ENCODE data around the gene SKAP2.

DNA sequence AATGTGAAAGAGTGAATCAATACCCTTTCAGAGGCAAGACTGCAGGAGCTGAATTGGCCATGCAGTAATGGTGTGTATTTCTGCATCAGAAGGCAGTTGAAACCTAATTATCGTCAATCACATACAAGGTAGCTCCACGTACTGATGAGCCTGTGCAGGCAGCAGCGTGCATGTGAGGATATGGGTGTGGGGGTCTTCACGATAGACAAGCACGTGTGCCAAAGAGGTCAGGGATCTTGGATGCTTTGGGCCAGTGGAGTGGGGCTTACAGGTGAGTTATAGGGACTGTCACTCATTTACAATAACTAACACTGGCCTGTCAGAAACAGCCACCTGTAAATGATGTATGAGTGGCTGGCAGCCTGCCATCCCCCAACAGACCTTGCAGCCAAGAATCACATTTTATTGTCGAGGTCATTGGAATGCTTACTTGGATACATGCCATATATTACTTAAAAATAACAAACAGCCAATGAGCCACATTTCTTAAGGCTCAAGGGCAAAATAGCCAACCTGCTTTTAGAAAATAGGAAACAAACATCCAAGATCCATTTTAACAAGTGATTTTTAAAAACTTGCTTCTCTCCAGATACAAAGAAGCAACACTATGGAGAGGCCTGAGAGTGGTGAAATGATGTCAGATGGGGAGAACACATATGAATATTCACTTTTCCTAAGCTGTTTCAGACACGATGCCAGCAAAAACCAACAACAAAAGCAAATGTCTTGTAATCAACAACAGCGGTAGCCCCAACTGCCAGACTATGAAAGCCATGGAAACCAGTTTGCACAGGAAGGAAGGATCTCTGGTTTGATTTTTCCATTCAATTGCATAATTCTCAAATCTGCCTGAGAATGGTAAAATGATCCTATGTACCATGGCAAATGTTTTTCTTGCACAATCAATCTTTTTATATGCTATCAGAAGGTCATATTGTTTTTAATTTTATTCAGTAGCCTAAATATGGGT is 210.7 kb downstream of the SKAP2 start:
- TF ChIP-seq, protein P1, sequence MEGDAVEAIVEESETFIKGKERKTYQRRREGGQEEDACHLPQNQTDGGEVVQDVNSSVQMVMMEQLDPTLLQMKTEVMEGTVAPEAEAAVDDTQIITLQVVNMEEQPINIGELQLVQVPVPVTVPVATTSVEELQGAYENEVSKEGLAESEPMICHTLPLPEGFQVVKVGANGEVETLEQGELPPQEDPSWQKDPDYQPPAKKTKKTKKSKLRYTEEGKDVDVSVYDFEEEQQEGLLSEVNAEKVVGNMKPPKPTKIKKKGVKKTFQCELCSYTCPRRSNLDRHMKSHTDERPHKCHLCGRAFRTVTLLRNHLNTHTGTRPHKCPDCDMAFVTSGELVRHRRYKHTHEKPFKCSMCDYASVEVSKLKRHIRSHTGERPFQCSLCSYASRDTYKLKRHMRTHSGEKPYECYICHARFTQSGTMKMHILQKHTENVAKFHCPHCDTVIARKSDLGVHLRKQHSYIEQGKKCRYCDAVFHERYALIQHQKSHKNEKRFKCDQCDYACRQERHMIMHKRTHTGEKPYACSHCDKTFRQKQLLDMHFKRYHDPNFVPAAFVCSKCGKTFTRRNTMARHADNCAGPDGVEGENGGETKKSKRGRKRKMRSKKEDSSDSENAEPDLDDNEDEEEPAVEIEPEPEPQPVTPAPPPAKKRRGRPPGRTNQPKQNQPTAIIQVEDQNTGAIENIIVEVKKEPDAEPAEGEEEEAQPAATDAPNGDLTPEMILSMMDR (IDR thresholded peaks at IDR 0.05; ENCODE audit: extremely low read depth in 1 of 2, insufficient read depth in 1 of 2, low read depth in 1 of 2, low read length in 2 of 2) = no peak
- TF ChIP-seq, protein P2, sequence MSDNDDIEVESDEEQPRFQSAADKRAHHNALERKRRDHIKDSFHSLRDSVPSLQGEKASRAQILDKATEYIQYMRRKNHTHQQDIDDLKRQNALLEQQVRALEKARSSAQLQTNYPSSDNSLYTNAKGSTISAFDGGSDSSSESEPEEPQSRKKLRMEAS (IDR thresholded peaks at IDR 0.05; ENCODE audit: insufficient read depth, insufficient read length) = no peak
- no peak for TF ChIP-seq POLR2A (IDR thresholded peaks at IDR 0.05; ENCODE audit: low read depth, low read length)
- TF ChIP-seq FOS (IDR thresholded peaks at IDR 0.05; ENCODE audit: borderline replicate concordance, insufficient read depth, low read length) = no peak
- peak; percentile 56 for TF ChIP-seq POLR2AphosphoS5 (IDR thresholded peaks at IDR 0.05; ENCODE audit: insufficient read depth, low read depth, low read length)
